Stimulated activated CD4-positive, alpha-beta T cell treated with anti-CD3 and anti-CD28 coated beads, Interleukin-1b, Interleukin-23, amount 100 ng/mL, for 48 hours (primary cell): ENCODE data around the gene CARD9.
A peak's percentile ranks its signal among the peaks of the same experiment; 100 is the strongest.
"Not testable (repeated sequence)": the region's sequence is repeated elsewhere in the genome, so short reads cannot be mapped to it uniquely, and the experiment has no call there.

ENCODE experiments used
- DNase-seq: peaks from one replicate; pipeline ENCODE4 v3.0.0-alpha.2; 2020

The CARD9 gene

GRCh38 chr9:136373300-136374182 is at the start of gene CARD9:
TSS of gene CARD9 (minus strand) at chr9:136373669. CDS start at chr9:136372078, 1,591 bp downstream.
- DNase-seq, result no peak

- DNase-seq, result no peak
These were observed 49.4 kb upstream of the CARD9 start for GRCh38 chr9:136422876-136423275.

- DNase-seq, result no peak
These were observed 48.3 kb upstream of the CARD9 start for GRCh38 chr9:136421791-136422190.

- DNase-seq, result no peak
These were observed 45.6 kb upstream of the CARD9 start for GRCh38 chr9:136419092-136419420.

GRCh38 chr9:136418182-136419091 is 45.0 kb upstream of the CARD9 start:
- no peak for DNase-seq

- DNase-seq, result no peak
These were observed 43.4 kb upstream of the CARD9 start for GRCh38 chr9:136416914-136417313.

- DNase-seq, result no peak
These were observed 43.0 kb upstream of the CARD9 start for GRCh38 chr9:136416427-136416826.

- no peak for DNase-seq
These were observed 39.5 kb upstream of the CARD9 start for GRCh38 chr9:136412962-136413361.

- no peak for DNase-seq
These were observed 37.9 kb upstream of the CARD9 start for GRCh38 chr9:136411378-136411777.

GRCh38 chr9:136410500-136411287 is 37.2 kb upstream of the CARD9 start, which contains the start of the genes ENTR1 and PMPCA:
TSS of gene ENTR1 (minus strand) at chr9:136410614. CDS start at chr9:136410397, 217 bp downstream.
TSS of gene PMPCA (plus strand) at chr9:136410658. CDS start at chr9:136410669, 11 bp downstream.
- peak; percentile 95 for DNase-seq

GRCh38 chr9:136409557-136410455 is 36.3 kb upstream of the CARD9 start:
- DNase-seq, result peak; percentile 40

GRCh38 chr9:136407911-136408310 is 34.4 kb upstream of the CARD9 start:
- DNase-seq, result no peak

- DNase-seq, result not testable (repeated sequence)
These were observed 33.6 kb upstream of the CARD9 start for GRCh38 chr9:136407061-136407460.

- DNase-seq, result not testable (repeated sequence)
These were observed 32.4 kb upstream of the CARD9 start for GRCh38 chr9:136405904-136406303.

GRCh38 chr9:136405481-136405880 is 32.0 kb upstream of the CARD9 start:
- DNase-seq, result no peak

- no peak for DNase-seq
These were observed 31.3 kb upstream of the CARD9 start for GRCh38 chr9:136404801-136405136.

GRCh38 chr9:136403915-136404800 is 30.7 kb upstream of the CARD9 start:
- DNase-seq, result peak; percentile 54

GRCh38 chr9:136403538-136403914 is 30.1 kb upstream of the CARD9 start:
- peak; percentile 80 for DNase-seq

- DNase-seq, result no peak
These were observed 28.6 kb upstream of the CARD9 start for GRCh38 chr9:136402067-136402466.

GRCh38 chr9:136401173-136401922 is 27.9 kb upstream of the CARD9 start:
- DNase-seq, result no peak
